IPS-NIHi7 (cell line): Measurements from ENCODE around the gene POLR3H.
A peak's percentile ranks its signal among the peaks of the same experiment; 100 is the strongest.

Experiments
- DNase-seq: peaks from one replicate; pipeline ENCODE4 v3.0.0; 2012; ENCODE audit warnings: mixed read lengths; ENCODE audit errors: extremely low spot score

POLR3H gene

DNA sequence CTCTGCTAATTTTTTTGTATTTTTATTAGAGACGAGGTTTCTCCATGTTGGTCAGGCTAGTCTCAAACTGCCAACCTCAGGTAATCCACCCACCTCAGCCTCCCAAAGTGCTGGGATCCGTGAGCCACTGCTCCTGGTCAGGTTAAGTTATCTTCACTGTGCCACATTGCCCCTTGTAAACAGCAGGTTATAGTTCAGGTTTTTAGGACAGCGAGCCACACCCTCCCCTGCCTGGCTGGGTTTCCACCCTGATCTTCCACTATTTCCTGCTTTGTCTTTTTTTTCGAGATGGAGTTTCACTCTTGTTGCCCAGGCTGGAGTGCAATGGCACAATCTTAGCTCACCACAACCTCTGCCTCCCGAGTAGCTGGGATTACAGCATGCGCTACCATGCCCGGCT, 59.2 kb downstream of the POLR3H start:
- DNase-seq, result no peak

DNA sequence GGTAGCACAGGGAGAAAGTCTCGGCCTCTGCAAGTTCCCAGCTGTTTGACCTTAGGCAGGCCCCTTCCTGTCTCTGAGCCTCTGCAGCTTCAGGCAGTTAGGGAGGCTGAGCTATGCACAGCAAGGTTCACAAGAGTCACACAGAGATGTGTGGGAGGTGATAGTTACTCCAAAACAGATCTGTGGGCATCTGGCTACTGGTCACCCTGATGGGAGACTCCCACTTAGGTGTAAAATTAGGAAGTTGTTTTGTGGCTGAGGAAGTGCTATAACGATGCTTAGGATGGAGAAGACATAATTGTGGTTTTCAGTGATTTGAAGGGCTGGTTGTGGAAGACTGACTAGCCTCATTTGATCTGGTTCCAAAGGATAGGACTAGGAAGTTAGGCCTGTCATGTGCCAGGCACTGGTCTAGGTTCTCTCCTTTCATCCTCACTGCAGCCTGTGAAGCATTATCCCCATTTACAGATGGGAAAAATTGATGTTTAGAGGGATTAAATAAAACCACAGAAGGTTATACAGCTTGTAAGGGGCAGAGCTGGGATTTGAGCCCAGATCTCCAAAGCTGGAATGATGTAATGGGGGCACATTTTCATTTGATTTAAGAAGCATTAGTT, 61.8 kb downstream of the POLR3H start:
- DNase-seq, result peak; percentile 28

DNA sequence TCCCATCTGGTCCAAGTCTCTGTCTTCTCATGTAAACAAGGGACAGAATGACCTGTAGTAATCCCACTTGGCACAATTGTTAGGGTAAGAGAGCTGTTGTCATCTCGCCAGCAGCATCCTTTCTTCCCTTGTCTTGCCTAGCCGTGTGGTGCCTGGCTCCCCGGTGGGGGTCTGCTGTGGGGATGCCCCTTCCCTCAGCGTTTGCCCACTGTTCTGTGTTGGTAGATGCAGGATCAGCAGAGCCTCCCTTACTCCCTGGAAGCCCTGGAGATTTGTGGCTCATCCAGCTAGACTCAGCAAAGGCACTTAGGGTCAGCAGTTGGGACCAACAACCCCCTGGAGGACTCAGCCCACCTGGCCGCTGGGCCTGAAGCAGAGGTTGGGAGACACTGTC, 62.3 kb downstream of the POLR3H start:
- peak; percentile 53 for DNase-seq

DNA sequence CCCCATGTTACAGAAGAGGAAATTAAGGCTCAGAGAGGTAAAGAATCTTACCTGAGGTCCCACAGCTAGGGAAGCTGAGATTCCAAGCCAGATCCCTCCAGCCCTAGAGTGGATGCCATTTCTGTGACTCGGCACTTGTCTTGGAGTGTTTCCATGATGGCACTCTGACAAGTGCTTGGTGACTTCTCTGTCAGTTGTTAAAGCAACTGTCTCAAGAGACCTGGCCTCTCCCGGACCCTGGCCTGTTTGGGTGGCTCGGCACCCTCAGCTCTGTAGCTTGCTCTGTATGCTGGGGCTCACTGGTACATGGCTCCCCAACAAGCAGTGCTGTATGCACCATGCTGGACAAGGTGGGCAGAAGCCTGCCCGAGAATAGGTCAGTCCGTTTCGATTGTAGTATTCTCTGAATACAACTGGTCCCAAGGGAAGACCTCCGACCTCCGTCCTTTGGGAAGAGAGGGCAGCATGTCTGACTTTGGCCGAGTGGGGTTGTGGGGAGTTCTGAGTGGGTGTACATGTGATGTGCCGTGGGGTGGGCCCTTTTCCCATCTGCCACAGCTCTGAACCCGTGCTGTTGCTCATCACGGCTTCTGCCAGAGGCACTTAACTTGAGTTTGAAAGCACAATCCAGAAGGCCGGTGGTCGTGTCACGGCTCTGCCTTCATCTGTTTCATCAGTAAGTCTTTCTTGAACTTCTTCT, 63.0 kb downstream of the POLR3H start:
- DNase-seq, result no peak

- no peak for DNase-seq
Measured at GRCh38 chr22:41480397-41480735, 63.9 kb downstream of the POLR3H start.

DNA sequence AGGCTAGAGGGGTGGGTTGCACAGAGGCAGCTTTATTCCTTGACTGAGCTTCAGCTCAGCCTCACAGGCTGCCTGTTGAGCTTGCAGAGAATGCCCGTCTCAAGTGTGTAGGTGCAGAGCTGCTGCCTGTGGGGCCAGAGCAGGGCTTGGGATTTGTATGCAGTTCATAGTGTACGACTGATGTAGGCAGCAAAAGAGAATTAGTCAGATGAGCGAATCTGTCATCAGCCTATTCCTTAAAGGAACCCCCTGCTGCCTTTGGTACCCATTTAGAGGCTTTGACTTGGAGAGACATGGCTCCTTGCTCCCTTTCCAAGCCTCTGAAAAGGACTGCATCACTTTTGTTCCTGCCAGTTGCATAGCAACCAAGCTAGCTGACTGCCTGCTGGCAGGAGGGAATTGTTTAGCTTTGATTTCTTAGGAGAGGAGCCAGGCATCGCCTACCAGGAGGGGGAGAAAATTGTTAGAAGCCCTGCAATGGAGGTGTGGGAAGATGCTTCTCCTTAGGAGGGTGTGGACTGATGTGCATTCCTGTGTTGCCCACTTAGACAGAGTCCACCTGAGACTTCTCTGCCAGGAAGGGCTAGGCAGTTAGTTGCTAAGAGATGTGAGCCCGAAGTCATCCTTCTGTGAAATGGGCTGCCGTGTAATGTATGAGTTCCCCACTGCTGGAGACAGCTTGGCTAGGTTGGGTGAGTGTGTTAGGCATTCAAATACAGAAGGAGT, 64.4 kb downstream of the POLR3H start:
- peak; percentile 47 for DNase-seq

DNA sequence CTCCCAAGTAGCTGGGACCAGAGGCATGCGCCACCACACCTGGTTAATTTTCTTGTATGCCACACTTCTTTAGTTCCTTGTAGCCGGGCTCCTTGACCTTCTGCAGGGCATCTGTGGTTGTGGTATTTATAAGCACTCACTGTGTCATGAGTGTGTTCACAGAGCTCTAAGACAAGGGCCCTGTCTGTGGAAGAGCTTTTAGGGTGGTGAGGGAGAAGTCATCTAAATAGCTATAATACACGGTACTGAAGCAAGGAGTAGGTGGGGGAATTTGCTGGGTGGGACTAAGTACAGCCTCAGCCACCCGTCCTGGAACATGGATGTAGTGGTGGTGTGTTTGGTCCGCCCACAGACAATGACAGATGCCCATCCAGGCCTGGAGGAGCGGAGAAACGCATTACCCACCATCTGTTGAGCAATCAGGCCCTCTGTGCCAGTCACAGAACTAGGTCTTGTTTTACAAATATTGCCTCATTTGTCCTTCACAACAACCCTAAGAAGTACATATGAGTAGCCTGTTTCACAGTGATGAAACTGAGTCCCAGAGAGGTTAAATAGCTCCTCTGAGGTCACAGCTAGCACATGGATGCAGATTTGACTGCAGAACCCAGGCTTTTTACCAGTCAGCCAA, 65.3 kb downstream of the POLR3H start:
- no peak for DNase-seq

DNA sequence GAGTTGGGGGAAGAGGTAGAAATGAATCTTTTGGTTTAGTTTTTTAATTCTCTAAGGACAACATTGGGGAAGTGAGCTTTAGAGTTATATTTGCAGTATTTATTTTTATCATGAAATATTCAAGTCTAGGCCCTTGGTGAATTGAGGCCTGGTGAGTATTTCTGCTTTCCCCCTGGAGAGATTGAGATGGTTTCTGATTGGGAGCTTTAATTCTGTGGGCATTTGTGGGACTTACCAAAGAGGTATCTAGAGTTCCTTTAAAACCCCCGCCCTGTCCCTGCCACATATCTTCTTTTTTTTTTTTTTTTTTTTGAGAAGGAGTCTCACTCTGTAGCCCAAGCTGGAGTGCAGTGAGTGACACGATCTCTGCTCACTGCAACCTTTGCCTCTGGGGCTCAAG, 65.8 kb downstream of the POLR3H start:
- DNase-seq, result no peak
